ENCODE results near the gene FBXO31.
"Not testable (repeated sequence)": the region's sequence is repeated elsewhere in the genome, so short reads cannot be mapped to it uniquely, and the experiment has no call there.

- TF ChIP-seq POLR2A (IDR thresholded peaks at IDR 0.05; ENCODE audit: low read depth, low read length); TAF1 (IDR thresholded peaks at IDR 0.05; ENCODE audit: borderline replicate concordance, low read depth, low read length); POLR2AphosphoS5 (IDR thresholded peaks at IDR 0.05; ENCODE audit: low read depth, low read length): not testable (repeated sequence)
Observed at GRCh38 chr16:87384875-87385167, 1.2 kb upstream of the FBXO31 start.

All from GM12892 (cell line).